ENCODE results near the gene FAM81A. TPM values are rescaled to one million over a fixed set of nuclear protein-coding genes. Genes with fewer than 3 reads are reported as not detected.

Gene FAM81A
- total RNA-seq: 0.34 and 1.2 TPM in 2 replicates

DNA sequence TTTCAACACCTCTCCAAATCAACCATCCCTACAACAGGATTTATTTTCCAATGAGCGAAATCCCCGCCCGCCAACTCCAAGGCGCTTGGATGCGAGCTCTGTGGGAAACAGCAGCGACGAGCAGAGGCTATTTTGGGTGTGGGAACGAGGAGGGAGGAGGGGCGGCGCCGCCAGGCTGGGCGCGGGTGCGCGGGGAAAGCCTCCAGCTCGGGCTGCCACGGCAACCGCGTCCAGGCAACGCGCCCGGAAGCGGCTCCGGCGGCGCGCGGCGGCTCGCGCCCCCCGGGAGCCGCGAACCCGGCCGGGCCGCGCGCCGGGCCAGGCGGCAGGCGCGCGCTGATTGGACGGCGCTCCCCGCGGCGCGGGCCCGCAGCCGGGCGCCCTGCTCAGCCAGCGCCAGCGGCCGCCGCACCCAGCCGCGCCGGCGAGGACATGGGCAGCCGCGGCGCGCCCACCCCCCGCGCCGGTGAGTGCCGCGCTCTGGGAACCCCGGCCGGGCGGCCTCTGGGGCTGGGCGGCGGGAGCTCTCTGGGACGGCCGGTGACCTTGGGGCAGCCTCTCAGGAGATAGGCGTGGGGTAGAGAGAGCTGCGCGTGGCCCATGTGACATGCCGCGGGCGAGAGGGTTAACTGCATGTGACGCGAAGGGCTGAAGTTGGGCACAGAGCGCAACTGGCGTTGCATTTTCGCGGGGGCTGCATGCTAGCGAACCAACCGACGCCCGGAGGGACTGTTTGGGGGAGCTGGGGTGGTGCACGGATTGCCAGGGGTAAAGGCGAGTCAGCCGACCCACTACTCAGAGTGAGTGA lies at the start of gene FAM81A:
TSS of gene FAM81A (plus strand) at position 370 of the 808 bp plus-strand sequence. CDS start 20,441 bp downstream, outside the sequence.

Other genes with a start within 250 kb of the FAM81A start
- not detected in 2 replicates for gene LDHAL6B, start 231.3 kb upstream of the FAM81A start, total RNA-seq
- 74.5 and 192 TPM in 2 replicates for gene MYO1E, start 65.3 kb upstream of the FAM81A start, total RNA-seq
- gene GCNT3, start 173.6 kb downstream of the FAM81A start, total RNA-seq: 3.4 and 13.5 TPM in 2 replicates
- 29.4 and 32.5 TPM in 2 replicates for gene GTF2A2, start 219.3 kb downstream of the FAM81A start, total RNA-seq